ENCODE measurements around the gene SEC16A. TPM values are rescaled to one million over a fixed set of nuclear protein-coding genes. Genes with fewer than 3 reads are reported as not detected.

The SEC16A gene
- total and polyA plus RNA-seq, 4 donors = 21.7 to 96.1 (median 66.0) TPM

GRCh38 chr9:136481558-136481957, 1.3 kb downstream of the SEC16A start:
- peak overlapping the region; percentile 0 to 93 (median 92) for H3K4me3 ChIP-seq (ENCODE audit: low read depth in 1 of 3, low read length in 3 of 3)
- WGBS = 57% methylated on average over 5 of the region's 5 CpGs
- peak overlapping the region in 1 of 2 donors; percentile 87 for H3K9ac ChIP-seq (ENCODE audit: low read depth in 1 of 2, low read length in 2 of 2)
- no peak overlapping the region for H3K27ac ChIP-seq (ENCODE audit: low read depth in 1 of 2, low read length in 2 of 2)
- peaks cover 17 to 38% (median 32%) of the 10 kb centered on the region in 4 donors for H3K4me1 ChIP-seq (ENCODE audit: control insufficient read depth in 4 of 4, insufficient read depth in 4 of 4, low read length in 3 of 4)
- no peaks in the 10 kb centered on the region for H3K9me3 ChIP-seq (ENCODE audit: control insufficient read depth in 4 of 4, low read length in 3 of 4)
- H3K27me3 ChIP-seq (ENCODE audit: control insufficient read depth in 4 of 4, insufficient read depth in 4 of 4, low read length in 3 of 4) = no peaks in the 10 kb centered on the region
- no peak for DNase-seq (ENCODE audit: low spot score)
- peaks cover 11 to 15% (median 12%) of the 10 kb centered on the region in 4 donors for H3K36me3 ChIP-seq (ENCODE audit: control insufficient read depth in 4 of 4, insufficient read depth in 3 of 4, low read depth in 1 of 4, low read length in 3 of 4)
- no peak for TF ChIP-seq TAF1 (conservative IDR thresholded peaks at IDR 0.05)
- TF ChIP-seq REST (IDR thresholded peaks at IDR 0.05) = no peak
- TF ChIP-seq ZBTB33 (IDR thresholded peaks at IDR 0.05) = no peak
- no peak for TF ChIP-seq NR2F2 (IDR thresholded peaks at IDR 0.05)

- H3K4me1 ChIP-seq (ENCODE audit: control insufficient read depth in 4 of 4, insufficient read depth in 4 of 4, low read length in 3 of 4) = peaks cover 3% of the 10 kb centered on the region in 4 donors
- 90% methylated on average over 25 of the region's 25 CpGs for WGBS
- TF ChIP-seq REST (IDR thresholded peaks at IDR 0.05) (no peak), RXRA (IDR thresholded peaks at IDR 0.05) (no peak), ZBTB33 (IDR thresholded peaks at IDR 0.05) (no peak), SP1 (IDR thresholded peaks at IDR 0.05) (no peak), ATF3 (IDR thresholded peaks at IDR 0.05) (no peak), FOXA1 (IDR thresholded peaks at IDR 0.05) (no peak), HNF4G (IDR thresholded peaks at IDR 0.05) (no peak), CTCF (IDR thresholded peaks at IDR 0.05; ENCODE audit: low read depth, low read length, missing input control) (no peak), FOXA2 (IDR thresholded peaks at IDR 0.05) (no peak), NR2F2 (IDR thresholded peaks at IDR 0.05) (no peak), TAF1 (conservative IDR thresholded peaks at IDR 0.05) (no peak), HNF4A (conservative IDR thresholded peaks at IDR 0.05) (no peak), RAD21 (IDR thresholded peaks at IDR 0.05) (no peak), JUND (IDR thresholded peaks at IDR 0.05) (no peak), EGR1 (IDR thresholded peaks at IDR 0.05; ENCODE audit: low read depth in 2 of 2) (no peak), YY1 (IDR thresholded peaks at IDR 0.05) (no peak), MAX (IDR thresholded peaks at IDR 0.05) (no peak)
Observed at GRCh38 chr9:136476369-136477150, 6.3 kb downstream of the SEC16A start.

More at GRCh38 chr9:136476369-136477150, 6.3 kb downstream of the SEC16A start:
- Histone ChIP-seq H3K27me3 (ENCODE audit: control insufficient read depth in 4 of 4, insufficient read depth in 4 of 4, low read length in 3 of 4) (no peaks in the 10 kb centered on the region), H3K36me3 (ENCODE audit: control insufficient read depth in 4 of 4, insufficient read depth in 3 of 4, low read depth in 1 of 4, low read length in 3 of 4) (peaks cover 38 to 61% (median 49%) of the 10 kb centered on the region in 4 donors), H3K9ac (ENCODE audit: low read depth in 1 of 2, low read length in 2 of 2) (no peak overlapping the region), H3K9me3 (ENCODE audit: control insufficient read depth in 4 of 4, low read length in 3 of 4) (no peaks in the 10 kb centered on the region), H3K4me3 (ENCODE audit: low read depth in 1 of 3, low read length in 3 of 3) (no peak overlapping the region), H3K27ac (ENCODE audit: low read depth in 1 of 2, low read length in 2 of 2) (no peak overlapping the region)
- no peak for DNase-seq (ENCODE audit: low spot score)

Data from liver (tissue), 9 donors.